Smooth muscle cell (in vitro differentiated cells): Measurements from ENCODE around the gene FAM241B. TPM values are rescaled to one million over a fixed set of nuclear protein-coding genes. Genes with fewer than 3 reads are reported as not detected.
A peak's percentile ranks its signal among the peaks of the same experiment; 100 is the strongest.

ENCODE experiments used
- DNase-seq: peaks from one replicate; lab custom pipeline; 2025; ENCODE audit not compliant: unreplicated experiment; lab: John Stamatoyannopoulos, UW
- H2AFZ ChIP-seq: fragments of 200-600 bp; sonication (generic); 2 replicates; pipeline ENCODE4 v1.6.0; 2016; ENCODE audit warnings: antibody characterized with exemption, low read depth, mild to moderate bottlenecking
- H3F3A ChIP-seq: fragments of 200-600 bp; sonication (generic); 2 replicates; pipeline ENCODE4 v1.6.0; 2017; ENCODE audit warnings: antibody characterized with exemption, low read depth
- H3K27ac ChIP-seq: fragments of 200-600 bp; sonication (generic); 2 replicates; pipeline ENCODE4 v1.5.1; 2016; ENCODE audit warnings: low read depth, mild to moderate bottlenecking
- H3K27me3 ChIP-seq: fragments of 200-600 bp; sonication (generic); 2 replicates; pipeline ENCODE4 v1.6.1; 2016; ENCODE audit warnings: low read depth, mild to moderate bottlenecking
- H3K36me3 ChIP-seq: fragments of 200-600 bp; sonication (generic); 2 replicates; pipeline ENCODE4 v1.5.1; 2016; ENCODE audit warnings: low read depth
- H3K4me1 ChIP-seq: fragments of 200-600 bp; sonication (generic); 2 replicates; pipeline ENCODE4 v1.5.1; 2016; ENCODE audit warnings: low read depth
- H3K4me2 ChIP-seq: fragments of 200-600 bp; sonication (generic); 2 replicates; pipeline ENCODE4 v1.6.0; 2016; ENCODE audit warnings: mild to moderate bottlenecking
- H3K4me3 ChIP-seq: fragments of 200-600 bp; sonication (generic); 2 replicates; pipeline ENCODE4 v1.5.1; 2016; ENCODE audit warnings: mild to moderate bottlenecking
- H3K79me2 ChIP-seq: fragments of 200-600 bp; sonication (generic); 2 replicates; pipeline ENCODE4 v1.6.0; 2016; ENCODE audit warnings: low read depth, mild to moderate bottlenecking
- H3K9ac ChIP-seq: fragments of 200-600 bp; sonication (generic); 2 replicates; pipeline ENCODE4 v1.6.0; 2016; ENCODE audit warnings: low read depth
- H3K9me3 ChIP-seq: fragments of 200-600 bp; sonication (generic); replicated peaks from 2 replicates; pipeline ENCODE4 v1.5.1; 2016; ENCODE audit warnings: low read depth
- H4K20me1 ChIP-seq: fragments of 200-600 bp; sonication (generic); 2 replicates; pipeline ENCODE4 v1.6.0; 2016; ENCODE audit warnings: low read depth
- WGBS: methylation state at CpG from one replicate; pipeline ENCODE4 v1.1.7; 2016; ENCODE audit warnings: low lambda C conversion rate; 5-methylcytosine and 5-hydroxymethylcytosine counted together
- polyA plus RNA-seq: library from polyadenylated mRNA; unstranded; fragments of >200 nt; fragmentation: Nextera tagmentation; extraction: Ambion mirVana; gene quantifications from 2 replicates; pipeline ENCODE4 v1.2.1, GENCODE V29; 2016
- total RNA-seq: library from RNA; depleted of rRNA; stranded (reverse); fragments of >200 nt; gene quantifications from 2 replicates; pipeline ENCODE4 v1.2.3, GENCODE V29; 2014
- TF ChIP-seq, protein P1 (sequence below): fragments of 200-600 bp; sonication (generic); IDR thresholded peaks from 2 replicates; pipeline ENCODE4 v1.5.1; 2017; ENCODE audit warnings: borderline replicate concordance, mild to moderate bottlenecking, antibody characterized with exemption; ENCODE audit not compliant: insufficient read depth, poor library complexity, severe bottlenecking

Gene FAM241B
- total RNA-seq (0.81 and 4.1 TPM in 2 replicates), polyA plus RNA-seq (8.0 and 9.6 TPM in 2 replicates)

DNA sequence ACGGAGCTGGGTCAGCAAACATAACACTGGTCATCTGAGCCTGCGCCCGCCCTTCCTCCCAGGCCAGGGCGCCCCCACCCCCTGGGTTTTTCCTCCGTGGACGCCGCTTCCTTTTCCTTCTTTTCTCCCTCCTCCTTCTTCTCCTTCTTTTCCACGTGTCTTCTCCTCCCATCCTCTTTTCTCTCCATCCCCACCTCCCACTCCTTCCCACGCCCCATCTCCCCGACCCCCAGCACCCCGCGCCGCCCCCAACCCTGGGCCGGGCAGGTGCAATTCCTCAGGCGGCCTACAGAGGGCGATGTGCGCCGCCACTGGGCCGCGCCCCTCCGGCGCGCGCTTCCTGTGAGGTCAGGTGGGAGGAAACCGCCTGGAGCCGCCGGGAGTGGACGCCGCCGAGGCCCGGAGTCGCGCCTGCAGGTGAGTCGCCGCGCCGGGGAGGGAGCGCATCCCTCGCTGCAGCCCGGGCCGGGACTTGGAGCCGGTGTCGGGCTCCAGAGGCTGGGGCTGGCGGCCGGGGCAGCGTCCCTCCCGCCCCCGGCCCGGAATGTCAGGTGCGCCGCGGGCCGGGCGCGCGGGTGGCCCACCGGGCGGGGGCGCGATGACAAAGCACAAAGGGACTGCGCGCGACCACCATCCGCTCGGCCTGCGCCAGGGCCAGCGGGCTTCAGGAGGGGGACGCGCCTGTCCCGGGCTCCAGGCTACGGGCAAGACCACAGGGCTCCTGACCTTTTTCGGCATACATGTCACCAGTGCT, at the start of gene FAM241B:
Gene FAM241B, plus strand, starts transcription at position 351 of the 754 bp plus-strand sequence. CDS start 1,497 bp downstream, outside the sequence.
- Histone ChIP-seq H3K4me2 (peak within 1 kb of the TSS; percentile 95), H3K9me3 (no peaks in the 10 kb centered on the region), H3K27me3 (peaks cover 33% of the 10 kb centered on the region), H3F3A (no peaks in the 10 kb centered on the region), H3K9ac (peak within 1 kb of the TSS; percentile 22), H3K4me1 (peaks cover 3% of the 10 kb centered on the region), H3K4me3 (peak within 1 kb of the TSS; percentile 69), H3K36me3 (no peaks in the 10 kb centered on the region), H3K79me2 (no peaks in the 10 kb centered on the region), H3K27ac (no peak within 1 kb of the TSS), H4K20me1 (no peaks in the 10 kb centered on the region), H2AFZ (peak within 1 kb of the TSS; percentile 84)
- TF ChIP-seq, protein P1, sequence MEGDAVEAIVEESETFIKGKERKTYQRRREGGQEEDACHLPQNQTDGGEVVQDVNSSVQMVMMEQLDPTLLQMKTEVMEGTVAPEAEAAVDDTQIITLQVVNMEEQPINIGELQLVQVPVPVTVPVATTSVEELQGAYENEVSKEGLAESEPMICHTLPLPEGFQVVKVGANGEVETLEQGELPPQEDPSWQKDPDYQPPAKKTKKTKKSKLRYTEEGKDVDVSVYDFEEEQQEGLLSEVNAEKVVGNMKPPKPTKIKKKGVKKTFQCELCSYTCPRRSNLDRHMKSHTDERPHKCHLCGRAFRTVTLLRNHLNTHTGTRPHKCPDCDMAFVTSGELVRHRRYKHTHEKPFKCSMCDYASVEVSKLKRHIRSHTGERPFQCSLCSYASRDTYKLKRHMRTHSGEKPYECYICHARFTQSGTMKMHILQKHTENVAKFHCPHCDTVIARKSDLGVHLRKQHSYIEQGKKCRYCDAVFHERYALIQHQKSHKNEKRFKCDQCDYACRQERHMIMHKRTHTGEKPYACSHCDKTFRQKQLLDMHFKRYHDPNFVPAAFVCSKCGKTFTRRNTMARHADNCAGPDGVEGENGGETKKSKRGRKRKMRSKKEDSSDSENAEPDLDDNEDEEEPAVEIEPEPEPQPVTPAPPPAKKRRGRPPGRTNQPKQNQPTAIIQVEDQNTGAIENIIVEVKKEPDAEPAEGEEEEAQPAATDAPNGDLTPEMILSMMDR = peak; percentile 100
- WGBS = 5% methylated on average over 21 of the region's 72 CpGs
- DNase-seq = no peak

DNA sequence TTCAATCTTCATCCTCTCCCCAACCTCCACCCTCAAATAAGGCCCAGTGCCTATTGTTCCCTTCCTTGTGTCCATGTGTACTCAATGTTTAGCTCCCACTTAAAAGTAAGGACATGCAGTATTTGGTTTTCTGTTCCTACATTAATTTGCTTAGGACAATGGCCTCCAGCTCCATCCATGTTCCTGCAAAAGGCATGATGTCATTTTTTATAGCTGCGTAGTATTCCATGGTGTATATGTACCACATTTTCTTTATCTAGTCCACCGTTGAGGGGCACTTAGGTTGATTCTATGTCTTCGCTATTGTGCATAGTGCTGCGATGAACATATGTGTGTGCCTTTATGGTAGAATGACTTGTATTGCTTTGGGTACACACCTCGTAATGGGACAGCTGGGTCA, 49.6 kb upstream of the FAM241B start:
- H4K20me1 ChIP-seq = no peaks in the 10 kb centered on the region
- TF ChIP-seq, protein P1 = no peak
- H3F3A ChIP-seq = no peaks in the 10 kb centered on the region
- H3K9me3 ChIP-seq = no peaks in the 10 kb centered on the region
- 73% methylated on average over 5 of the region's 5 CpGs for WGBS
- peaks cover 97% of the 10 kb centered on the region for H3K27me3 ChIP-seq
- H2AFZ ChIP-seq = no peak overlapping the region
- no peaks in the 10 kb centered on the region for H3K36me3 ChIP-seq
- no peak overlapping the region for H3K4me2 ChIP-seq
- no peak overlapping the region for H3K4me3 ChIP-seq
- H3K27ac ChIP-seq = no peak overlapping the region
- no peaks in the 10 kb centered on the region for H3K79me2 ChIP-seq
- no peak overlapping the region for H3K9ac ChIP-seq
- no peak for DNase-seq
- H3K4me1 ChIP-seq = no peaks in the 10 kb centered on the region

- Histone ChIP-seq H3K9ac (no peak overlapping the region), H3K9me3 (no peaks in the 10 kb centered on the region), H3K27ac (no peak overlapping the region), H3K36me3 (no peaks in the 10 kb centered on the region), H3K4me2 (no peak overlapping the region), H3K79me2 (no peaks in the 10 kb centered on the region), H3K4me3 (no peak overlapping the region), H4K20me1 (no peaks in the 10 kb centered on the region), H3K4me1 (no peaks in the 10 kb centered on the region), H3K27me3 (peaks cover 89% of the 10 kb centered on the region), H2AFZ (no peak overlapping the region), H3F3A (no peaks in the 10 kb centered on the region)
- TF ChIP-seq, protein P1 = no peak
- DNase-seq = no peak
- WGBS = 13% methylated on average over 2 of the region's 2 CpGs
Observed at GRCh38 chr10:69583106-69583505, 46.9 kb upstream of the FAM241B start.

DNA sequence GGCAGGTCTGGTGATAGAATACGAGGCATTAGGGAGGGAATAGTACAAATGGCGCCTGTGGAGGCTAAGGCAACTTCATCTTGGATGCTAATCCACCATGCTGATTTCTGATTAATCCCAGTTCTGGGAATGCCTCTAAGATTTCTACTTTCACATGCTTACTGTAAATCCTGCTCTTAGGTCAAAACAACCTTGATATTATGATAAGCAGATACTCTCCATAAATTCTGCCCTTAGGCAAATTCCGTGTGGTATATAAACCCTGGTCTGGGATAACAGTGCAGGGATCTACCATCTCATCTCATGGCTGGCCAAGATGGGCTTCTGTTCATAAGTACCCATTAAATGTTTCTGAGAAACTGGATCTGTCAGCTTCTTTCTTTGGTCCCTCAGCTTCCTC, 45.4 kb upstream of the FAM241B start:
- no peak for DNase-seq
- H3K27me3 ChIP-seq = peaks cover 74% of the 10 kb centered on the region
- TF ChIP-seq, protein P1 = no peak
- no peaks in the 10 kb centered on the region for H3K9me3 ChIP-seq
- no peaks in the 10 kb centered on the region for H3K4me1 ChIP-seq
- H3F3A ChIP-seq = no peaks in the 10 kb centered on the region
- H3K36me3 ChIP-seq = no peaks in the 10 kb centered on the region
- H3K79me2 ChIP-seq = no peaks in the 10 kb centered on the region
- no peak overlapping the region for H3K4me3 ChIP-seq
- no peaks in the 10 kb centered on the region for H4K20me1 ChIP-seq
- H3K9ac ChIP-seq = no peak overlapping the region
- H2AFZ ChIP-seq = no peak overlapping the region
- H3K27ac ChIP-seq = no peak overlapping the region
- no peak overlapping the region for H3K4me2 ChIP-seq
- WGBS = 84% methylated on average over 3 of the region's 3 CpGs
